Measurements from ENCODE around the gene NEK11. TPM values are rescaled to one million over a fixed set of nuclear protein-coding genes. Genes with fewer than 3 reads are reported as not detected.
A peak's percentile ranks its signal among the peaks of the same experiment; 100 is the strongest.

NEK11 gene, protein sequence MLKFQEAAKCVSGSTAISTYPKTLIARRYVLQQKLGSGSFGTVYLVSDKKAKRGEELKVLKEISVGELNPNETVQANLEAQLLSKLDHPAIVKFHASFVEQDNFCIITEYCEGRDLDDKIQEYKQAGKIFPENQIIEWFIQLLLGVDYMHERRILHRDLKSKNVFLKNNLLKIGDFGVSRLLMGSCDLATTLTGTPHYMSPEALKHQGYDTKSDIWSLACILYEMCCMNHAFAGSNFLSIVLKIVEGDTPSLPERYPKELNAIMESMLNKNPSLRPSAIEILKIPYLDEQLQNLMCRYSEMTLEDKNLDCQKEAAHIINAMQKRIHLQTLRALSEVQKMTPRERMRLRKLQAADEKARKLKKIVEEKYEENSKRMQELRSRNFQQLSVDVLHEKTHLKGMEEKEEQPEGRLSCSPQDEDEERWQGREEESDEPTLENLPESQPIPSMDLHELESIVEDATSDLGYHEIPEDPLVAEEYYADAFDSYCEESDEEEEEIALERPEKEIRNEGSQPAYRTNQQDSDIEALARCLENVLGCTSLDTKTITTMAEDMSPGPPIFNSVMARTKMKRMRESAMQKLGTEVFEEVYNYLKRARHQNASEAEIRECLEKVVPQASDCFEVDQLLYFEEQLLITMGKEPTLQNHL
- 1.1 and 8.1 TPM in 2 replicates for total RNA-seq (ENCODE audit: low replicate concordance)

DNA sequence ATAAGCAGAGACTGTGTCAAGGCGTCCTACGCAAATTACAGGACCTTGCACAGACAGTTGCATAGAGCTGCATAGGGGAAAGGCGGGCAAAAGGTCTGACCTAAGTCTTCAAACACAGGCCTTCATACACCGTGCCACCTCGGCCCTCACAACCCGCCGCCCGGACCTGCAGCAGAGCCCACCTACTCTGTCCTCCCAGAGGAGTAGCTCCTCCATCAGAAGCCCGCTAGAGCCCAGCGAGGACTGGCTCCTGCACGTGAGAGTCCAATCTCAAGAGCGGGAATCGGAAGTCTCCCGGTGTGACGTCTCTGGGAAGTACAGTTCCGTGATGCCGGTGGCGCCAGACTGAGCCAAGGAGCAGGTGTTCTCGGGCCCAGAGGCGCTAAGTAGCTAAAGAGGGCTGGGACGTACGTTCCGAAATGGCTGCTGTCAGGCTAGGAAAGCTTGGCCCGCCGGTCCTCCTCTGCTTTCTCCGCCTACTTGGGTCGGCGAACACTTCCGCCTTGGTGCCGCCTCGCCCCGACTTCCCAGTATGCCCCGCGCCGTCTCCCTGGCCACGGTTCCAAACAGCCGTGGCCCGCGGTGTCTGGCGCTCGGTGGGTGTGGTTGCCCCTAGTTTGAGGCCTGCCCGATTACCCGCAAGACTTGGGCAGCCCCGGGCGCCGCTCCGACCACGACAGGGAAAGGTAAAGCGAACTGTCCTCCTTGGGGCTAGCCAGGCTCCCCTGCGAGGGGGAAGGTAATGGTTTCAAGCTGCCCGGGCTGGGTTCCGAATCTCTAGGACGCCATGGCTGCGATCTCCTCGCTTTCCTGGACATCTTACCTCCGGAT lies at the start of gene NEK11, which contains the start of gene ASTE1:
NEK11 (plus strand) TSS at position 557 of the 831 bp plus-strand sequence. CDS start 2,832 bp downstream, outside the sequence.
ASTE1 (minus strand) TSS at position 505 of the 831 bp plus-strand sequence. CDS start 1,519 bp downstream, outside the sequence.
- Histone ChIP-seq H3F3A (ENCODE audit: low read depth) (no peaks in the 10 kb centered on the region), H3K4me1 (no peaks in the 10 kb centered on the region), H3K79me2 (ENCODE audit: low read depth) (no peaks in the 10 kb centered on the region), H3K9ac (no peak within 1 kb of the TSS), H3K9me3 (ENCODE audit: low read depth) (no peaks in the 10 kb centered on the region), H3K4me3 (peak within 1 kb of the TSS; percentile 32), H3K27ac (no peak within 1 kb of the TSS), H3K4me2 (peak within 1 kb of the TSS; percentile 48), H3K36me3 (no peaks in the 10 kb centered on the region), H2AFZ (replicated peaks) (no peak within 1 kb of the TSS), H4K20me1 (ENCODE audit: low read depth) (no peaks in the 10 kb centered on the region), H3K27me3 (no peaks in the 10 kb centered on the region)
- Mint-ChIP-seq H3K4me1 (peaks cover 14% of the 10 kb centered on the region), H3K9me3 (peaks cover 5% of the 10 kb centered on the region), H3K27me3 (ENCODE audit: insufficient read depth, low read depth) (peaks cover 2% of the 10 kb centered on the region), H3K36me3 (peaks cover 11% of the 10 kb centered on the region), H3K4me3 (peak within 1 kb of the TSS; percentile 84), H3K27ac (peak within 1 kb of the TSS; percentile 32)
- peak; percentile 50 for DNase-seq (ENCODE audit: low spot score)
- TF ChIP-seq EZH2 (IDR thresholded peaks at IDR 0.05) (no peak), EZH2phosphoT487 (IDR thresholded peaks at IDR 0.05) (no peak)
- TF ChIP-seq, protein P1, sequence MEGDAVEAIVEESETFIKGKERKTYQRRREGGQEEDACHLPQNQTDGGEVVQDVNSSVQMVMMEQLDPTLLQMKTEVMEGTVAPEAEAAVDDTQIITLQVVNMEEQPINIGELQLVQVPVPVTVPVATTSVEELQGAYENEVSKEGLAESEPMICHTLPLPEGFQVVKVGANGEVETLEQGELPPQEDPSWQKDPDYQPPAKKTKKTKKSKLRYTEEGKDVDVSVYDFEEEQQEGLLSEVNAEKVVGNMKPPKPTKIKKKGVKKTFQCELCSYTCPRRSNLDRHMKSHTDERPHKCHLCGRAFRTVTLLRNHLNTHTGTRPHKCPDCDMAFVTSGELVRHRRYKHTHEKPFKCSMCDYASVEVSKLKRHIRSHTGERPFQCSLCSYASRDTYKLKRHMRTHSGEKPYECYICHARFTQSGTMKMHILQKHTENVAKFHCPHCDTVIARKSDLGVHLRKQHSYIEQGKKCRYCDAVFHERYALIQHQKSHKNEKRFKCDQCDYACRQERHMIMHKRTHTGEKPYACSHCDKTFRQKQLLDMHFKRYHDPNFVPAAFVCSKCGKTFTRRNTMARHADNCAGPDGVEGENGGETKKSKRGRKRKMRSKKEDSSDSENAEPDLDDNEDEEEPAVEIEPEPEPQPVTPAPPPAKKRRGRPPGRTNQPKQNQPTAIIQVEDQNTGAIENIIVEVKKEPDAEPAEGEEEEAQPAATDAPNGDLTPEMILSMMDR (IDR thresholded peaks at IDR 0.05): no peak

DNA sequence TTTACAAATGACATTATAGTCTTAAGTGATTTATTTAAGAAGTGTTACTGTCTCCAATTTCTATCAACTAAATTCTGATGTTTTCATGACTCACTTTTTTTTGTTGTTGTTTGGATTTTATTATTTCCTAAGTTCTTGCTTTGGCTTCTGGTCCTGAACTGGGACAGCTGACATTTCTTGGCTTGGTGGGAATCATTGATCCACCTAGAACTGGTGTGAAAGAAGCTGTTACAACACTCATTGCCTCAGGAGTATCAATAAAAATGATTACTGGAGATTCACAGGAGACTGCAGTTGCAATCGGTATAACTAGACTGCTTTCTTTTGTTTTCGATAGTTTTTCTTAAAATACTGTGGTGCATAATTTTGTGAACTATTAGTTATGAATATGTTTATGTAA lies 47.6 kb upstream of the NEK11 start:
- Histone ChIP-seq H3K9me3 (ENCODE audit: low read depth) (no peaks in the 10 kb centered on the region), H2AFZ (replicated peaks) (no peak overlapping the region), H3F3A (ENCODE audit: low read depth) (peaks cover 12% of the 10 kb centered on the region), H3K9ac (no peak overlapping the region), H3K36me3 (peaks cover 4% of the 10 kb centered on the region), H3K4me2 (no peak overlapping the region), H4K20me1 (ENCODE audit: low read depth) (peaks cover 5% of the 10 kb centered on the region), H3K4me3 (no peak overlapping the region), H3K27me3 (no peaks in the 10 kb centered on the region), H3K79me2 (ENCODE audit: low read depth) (no peaks in the 10 kb centered on the region), H3K4me1 (peaks cover 19% of the 10 kb centered on the region), H3K27ac (no peak overlapping the region)
- H3K4me3 Mint-ChIP-seq: no peak overlapping the region
- DNase-seq (ENCODE audit: low spot score): no peak
- no peaks in the 10 kb centered on the region for H3K27me3 Mint-ChIP-seq (ENCODE audit: insufficient read depth, low read depth)
- H3K9me3 Mint-ChIP-seq: no peaks in the 10 kb centered on the region
- TF ChIP-seq, protein P1 (IDR thresholded peaks at IDR 0.05): no peak
- no peak for TF ChIP-seq EZH2 (IDR thresholded peaks at IDR 0.05)
- H3K27ac Mint-ChIP-seq: no peak overlapping the region
- H3K4me1 Mint-ChIP-seq: no peaks in the 10 kb centered on the region
- peaks cover 5% of the 10 kb centered on the region for H3K36me3 Mint-ChIP-seq

DNA sequence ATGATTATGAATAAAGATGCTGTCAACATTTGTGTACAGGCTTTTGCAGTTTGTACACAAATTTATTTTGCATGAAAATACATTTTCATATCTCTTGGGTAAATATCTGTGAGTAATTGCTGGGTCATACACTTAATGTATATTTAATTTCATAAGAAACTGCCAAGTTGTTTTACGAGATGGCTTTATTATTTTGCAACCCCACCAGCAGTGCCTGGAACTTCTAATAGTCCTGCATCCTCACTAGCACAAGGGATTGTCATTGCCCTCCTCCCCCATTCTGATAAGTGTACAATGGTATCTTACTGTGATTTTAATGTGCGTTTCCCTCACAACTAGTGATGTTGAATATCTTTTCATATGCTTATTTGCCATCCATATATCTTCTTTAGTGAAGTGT lies 45.2 kb upstream of the NEK11 start:
- peaks cover 7% of the 10 kb centered on the region for H3K36me3 Mint-ChIP-seq
- no peaks in the 10 kb centered on the region for H3K79me2 ChIP-seq (ENCODE audit: low read depth)
- H3K9me3 ChIP-seq (ENCODE audit: low read depth): no peaks in the 10 kb centered on the region
- no peak overlapping the region for H3K27ac ChIP-seq
- peaks cover 10% of the 10 kb centered on the region for H3F3A ChIP-seq (ENCODE audit: low read depth)
- no peak overlapping the region for H3K4me3 Mint-ChIP-seq
- TF ChIP-seq EZH2 (IDR thresholded peaks at IDR 0.05) (no peak), EZH2phosphoT487 (IDR thresholded peaks at IDR 0.05) (no peak)
- TF ChIP-seq, protein P1 (IDR thresholded peaks at IDR 0.05): no peak
- peaks cover 5% of the 10 kb centered on the region for H4K20me1 ChIP-seq (ENCODE audit: low read depth)
- no peak overlapping the region for H3K27ac Mint-ChIP-seq
- H3K4me2 ChIP-seq: no peak overlapping the region
- H3K27me3 ChIP-seq: no peaks in the 10 kb centered on the region
- DNase-seq (ENCODE audit: low spot score): no peak
- no peaks in the 10 kb centered on the region for H3K9me3 Mint-ChIP-seq
- H3K4me1 Mint-ChIP-seq: no peaks in the 10 kb centered on the region
- no peak overlapping the region for H3K4me3 ChIP-seq
- no peak overlapping the region for H3K9ac ChIP-seq
- H3K27me3 Mint-ChIP-seq (ENCODE audit: insufficient read depth, low read depth): no peaks in the 10 kb centered on the region
- H3K4me1 ChIP-seq: peaks cover 13% of the 10 kb centered on the region
- H3K36me3 ChIP-seq: peaks cover 6% of the 10 kb centered on the region
- H2AFZ ChIP-seq (replicated peaks): no peak overlapping the region
